ENCODE results near the gene ARFGAP2.

The ARFGAP2 gene

GRCh38 chr11:47186700-47187695 is 10.3 kb upstream of the ARFGAP2 start:
- DNase-seq (ENCODE audit: low read depth), result peak; percentile 67

DNA sequence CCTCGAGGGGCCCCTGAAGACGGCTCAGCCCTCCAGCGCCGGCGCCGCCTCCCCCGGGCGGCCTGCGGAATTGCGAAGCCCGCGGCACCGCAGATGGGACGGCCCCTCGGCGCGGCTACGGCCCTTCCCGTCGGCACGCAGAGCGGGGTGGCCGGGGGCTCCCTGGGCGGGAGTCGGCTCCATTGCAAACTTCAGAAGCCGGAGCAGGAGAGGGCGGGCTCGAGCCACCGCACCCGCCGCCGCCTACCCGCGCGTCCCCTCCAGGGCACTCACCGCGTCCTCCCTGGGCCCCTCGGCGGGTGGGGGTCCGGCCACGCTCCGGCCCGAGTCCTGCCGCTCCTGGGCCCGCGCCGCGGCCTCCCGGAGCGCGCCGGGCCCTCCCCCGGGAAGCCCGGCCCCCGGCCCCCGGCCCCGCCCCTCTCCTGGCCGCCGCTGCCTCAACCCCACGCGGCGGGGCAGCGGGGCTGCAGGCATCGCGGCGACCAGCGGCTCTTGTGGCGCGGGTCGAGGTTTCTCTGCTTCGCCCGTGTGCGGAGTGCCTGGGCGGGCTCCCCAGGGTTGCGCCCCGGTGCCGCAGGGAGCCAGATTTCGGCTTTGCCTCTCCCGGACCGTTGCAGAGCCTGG is 9.5 kb upstream of the ARFGAP2 start, which contains the start of gene PACSIN3:
TSS of gene PACSIN3 (minus strand) at position 359 of the 624 bp plus-strand sequence. CDS start 3,707 bp downstream, outside the sequence.
- peak; percentile 69 for DNase-seq (ENCODE audit: low read depth)

DNA sequence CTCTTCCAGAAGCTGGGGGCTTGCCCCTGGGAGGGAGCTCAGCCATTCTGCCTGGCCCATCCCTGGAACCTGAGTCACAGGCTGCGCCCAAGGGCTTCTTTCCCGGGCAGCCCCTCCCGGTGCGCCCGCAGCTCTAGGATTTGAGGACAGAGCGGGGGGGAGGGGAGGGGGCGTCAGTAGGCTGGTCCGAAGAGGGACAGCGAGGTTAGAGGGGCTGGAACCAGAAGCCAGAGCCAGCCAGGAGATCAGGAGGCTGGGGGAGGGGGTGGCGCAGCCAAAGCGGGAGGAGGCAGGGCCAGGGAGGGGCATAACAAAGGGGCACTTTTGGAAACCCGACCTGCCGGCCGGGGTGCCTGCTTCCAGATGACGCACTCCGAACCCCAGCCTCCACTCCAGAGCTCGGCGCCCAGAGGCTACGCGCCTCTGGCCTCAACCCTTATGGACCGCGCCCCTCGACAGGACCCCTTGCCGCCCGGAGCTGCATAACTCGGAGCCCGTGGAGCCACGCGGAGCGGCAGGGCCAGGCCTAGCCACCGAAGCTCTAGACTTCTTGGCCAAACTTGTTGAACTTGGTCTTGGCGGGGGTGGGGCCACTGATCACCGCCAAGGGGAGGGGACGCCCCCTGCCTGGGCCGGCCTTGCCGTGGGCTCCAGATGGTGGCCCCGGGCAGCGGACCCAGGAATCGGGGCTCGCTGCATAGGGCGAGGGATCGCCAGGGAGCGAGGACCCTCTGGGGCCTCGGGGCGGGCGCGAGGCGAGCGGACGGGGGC is 8.8 kb upstream of the ARFGAP2 start:
- DNase-seq (ENCODE audit: low read depth), result peak; percentile 75

GRCh38 chr11:47184711-47185304 is 8.1 kb upstream of the ARFGAP2 start:
- DNase-seq (ENCODE audit: low read depth), result no peak

GRCh38 chr11:47183969-47184368 is 7.3 kb upstream of the ARFGAP2 start:
- DNase-seq (ENCODE audit: low read depth), result no peak

- no peak for DNase-seq (ENCODE audit: low read depth)
These were observed 6.6 kb upstream of the ARFGAP2 start for GRCh38 chr11:47183031-47183856.

DNA sequence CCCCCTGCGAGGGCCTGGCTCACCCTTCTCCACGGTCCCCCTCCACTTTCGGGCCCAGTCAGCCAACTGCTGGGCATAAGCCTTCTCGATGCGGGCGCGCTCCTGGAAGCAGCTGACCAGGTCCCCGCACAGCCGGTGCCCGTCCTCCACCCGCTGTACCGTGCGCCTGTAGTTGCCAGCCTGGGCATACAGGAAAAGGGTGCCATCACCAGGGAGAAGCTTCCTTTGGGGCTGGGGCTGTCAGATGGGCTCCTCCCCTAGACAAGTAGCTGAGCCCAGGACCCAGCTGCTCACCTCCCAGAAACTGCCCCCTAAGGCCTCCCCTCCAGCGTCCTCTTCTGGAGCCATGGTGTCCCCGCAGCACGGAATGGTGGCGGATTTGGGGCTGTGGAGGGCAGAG is 5.7 kb upstream of the ARFGAP2 start:
- no peak for DNase-seq (ENCODE audit: low read depth)

GRCh38 chr11:47181271-47181670 is 4.6 kb upstream of the ARFGAP2 start:
- DNase-seq (ENCODE audit: low read depth), result no peak

GRCh38 chr11:47180006-47180787 is 3.5 kb upstream of the ARFGAP2 start:
- no peak for DNase-seq (ENCODE audit: low read depth)

DNA sequence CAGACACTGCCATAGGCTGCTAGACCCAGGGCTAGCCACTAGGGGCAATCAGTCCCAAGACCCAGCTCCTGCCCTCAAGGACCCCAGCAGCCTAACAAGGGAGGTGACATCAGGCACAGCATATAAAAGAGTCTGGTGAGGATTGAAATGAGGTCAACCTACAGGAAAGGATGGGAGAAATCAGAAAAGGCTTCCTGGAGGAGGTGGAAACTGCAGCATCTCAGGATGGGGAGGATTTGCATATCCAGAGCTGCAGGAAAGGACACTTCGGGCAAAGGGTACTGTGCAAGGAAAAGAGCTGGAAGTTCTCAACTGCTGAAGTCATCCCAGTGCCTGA is 2.9 kb upstream of the ARFGAP2 start:
- peak; percentile 64 for DNase-seq (ENCODE audit: low read depth)

DNA sequence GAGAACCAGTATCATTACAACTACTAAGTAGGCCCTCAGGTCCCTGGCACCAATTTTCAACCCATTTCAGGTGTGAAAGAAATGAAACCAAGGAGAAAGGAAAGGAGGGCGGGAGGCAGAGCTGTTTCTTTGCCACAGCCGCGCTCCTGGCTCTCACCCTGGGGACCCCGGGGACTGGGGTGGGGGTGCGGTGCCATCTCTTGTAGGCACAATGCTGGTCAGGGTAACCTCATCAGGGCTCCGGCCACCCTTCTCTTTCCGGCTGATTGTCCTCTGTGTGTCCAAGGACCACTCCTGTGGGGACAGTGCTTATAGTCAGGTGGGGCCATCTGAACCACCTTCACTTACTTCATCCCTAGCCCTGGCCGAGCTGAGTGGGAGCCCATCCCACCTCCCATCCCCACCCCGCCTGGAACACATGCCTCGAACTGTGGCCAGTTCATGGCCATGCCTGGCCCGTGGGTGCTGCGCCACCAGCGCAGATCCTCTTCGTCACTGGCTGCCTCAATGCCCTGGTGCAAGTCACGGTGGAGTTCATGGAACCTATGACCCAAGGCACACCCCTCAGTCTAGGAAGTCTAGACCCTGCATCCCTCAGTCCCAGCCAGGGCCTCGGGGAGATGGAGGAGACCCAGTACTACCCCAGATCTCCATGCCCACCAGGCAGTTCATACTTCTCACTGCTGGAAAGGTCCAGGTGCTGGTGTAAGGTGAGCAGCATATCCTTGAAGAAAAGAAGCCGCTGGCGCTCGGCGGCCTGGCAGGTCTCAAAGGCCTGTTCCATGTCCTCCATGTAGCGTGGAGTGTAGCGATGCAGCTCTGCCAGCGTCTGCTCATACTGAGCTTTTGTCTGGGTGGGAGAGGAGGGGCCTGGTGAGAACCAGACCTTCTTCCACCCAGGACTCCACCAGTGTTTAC is 2.3 kb upstream of the ARFGAP2 start:
- no peak for DNase-seq (ENCODE audit: low read depth)

DNA sequence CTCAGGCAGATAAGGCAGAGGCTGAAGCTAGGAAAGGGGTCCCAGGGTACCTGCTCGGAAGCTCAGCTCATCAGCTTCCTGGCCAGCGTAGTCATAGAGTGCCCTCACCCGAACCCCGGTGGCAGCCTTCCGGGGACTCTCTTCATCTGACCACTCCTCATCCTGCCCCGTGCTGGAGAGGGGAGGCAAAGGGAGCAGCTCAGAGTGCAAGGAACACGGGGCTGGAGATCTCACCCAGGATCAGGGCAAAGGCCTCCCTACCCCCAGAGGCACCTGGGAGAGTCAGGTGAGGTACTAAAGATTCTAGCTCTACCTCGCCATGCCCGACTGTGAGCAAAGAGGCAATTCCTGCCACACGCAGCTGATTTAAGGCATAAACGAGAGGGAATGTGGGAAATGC is 1.6 kb upstream of the ARFGAP2 start:
- no peak for DNase-seq (ENCODE audit: low read depth)

DNA sequence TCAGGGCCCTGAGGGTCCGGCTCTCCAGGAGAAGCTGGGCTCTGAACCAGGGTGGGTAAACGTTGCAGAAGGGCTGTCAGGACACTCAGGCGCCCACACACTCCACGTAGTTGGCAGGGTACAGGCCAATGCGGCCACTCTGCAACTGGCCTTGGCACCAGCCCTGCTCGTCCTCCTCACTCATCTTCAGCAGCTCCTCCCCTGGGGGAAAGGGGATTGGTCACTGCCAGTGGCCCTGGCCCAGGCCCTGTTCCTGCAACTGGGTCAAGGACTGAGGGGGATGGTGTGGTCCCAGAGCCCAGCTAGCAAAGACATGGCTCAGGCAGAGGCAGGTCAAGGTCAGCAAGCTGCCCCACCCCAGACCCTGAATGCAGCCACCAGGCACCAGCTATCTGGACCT is 1.2 kb upstream of the ARFGAP2 start:
- DNase-seq (ENCODE audit: low read depth), result no peak

DNA sequence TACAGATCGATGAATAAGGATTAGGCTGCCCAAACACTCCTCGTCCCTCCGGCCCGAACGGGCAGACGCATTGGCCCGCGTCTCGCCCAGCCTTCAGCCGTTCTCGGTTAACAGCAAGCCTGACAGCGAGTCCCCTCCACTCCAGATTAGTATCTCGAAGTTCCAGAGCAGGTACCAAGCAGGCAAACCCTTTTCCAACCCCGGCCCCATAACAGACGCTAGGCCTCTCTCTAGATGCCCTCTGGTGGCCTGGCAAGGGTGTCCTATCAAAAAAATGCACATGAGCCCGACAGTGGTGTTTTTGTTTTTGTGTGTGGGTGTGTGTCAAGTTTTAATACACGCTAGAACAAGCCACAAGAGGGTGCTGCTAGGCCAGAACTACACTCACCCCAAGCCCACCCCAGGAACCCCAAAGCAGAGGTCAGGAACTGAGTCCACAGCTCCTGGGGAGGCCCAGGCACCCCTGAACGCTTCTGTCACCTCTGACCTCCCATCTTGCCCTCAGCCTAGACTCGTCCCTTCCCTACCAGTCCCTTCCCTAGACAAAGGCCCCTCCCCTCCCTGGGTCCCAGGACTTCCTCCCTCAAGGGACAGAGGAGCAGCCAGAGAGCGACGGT is 658 bp upstream of the ARFGAP2 start:
- DNase-seq (ENCODE audit: low read depth), result peak; percentile 86

GRCh38 chr11:47175746-47176327 is 842 bp downstream of the ARFGAP2 start:
- DNase-seq (ENCODE audit: low read depth), result no peak

- no peak for DNase-seq (ENCODE audit: low read depth)
These were observed 3.8 kb downstream of the ARFGAP2 start for GRCh38 chr11:47172740-47173336.

GRCh38 chr11:47171856-47172255 is 4.8 kb downstream of the ARFGAP2 start:
- DNase-seq (ENCODE audit: low read depth), result no peak
